Heart left ventricle (tissue), 16 donors: ENCODE measurements around the gene CCDC190. TPM values are rescaled to one million over a fixed set of nuclear protein-coding genes. Genes with fewer than 3 reads are reported as not detected.
"Not testable (repeated sequence)": the region's sequence is repeated elsewhere in the genome, so short reads cannot be mapped to it uniquely, and the experiment has no call there.

Experiments used
- ATAC-seq, 4 donors: fragments of 200-7000 bp; cut with Tn5 transposase; one replicate each; pipeline ENCODE4 v1.9.1; 2020 to 2022; ENCODE audit warnings: moderate library complexity in 4 of 4, mild to moderate bottlenecking in 3 of 4, moderate number of reproducible peaks in 1 of 4
- DNase-seq, 5 donors: peaks; one replicate each; pipeline ENCODE4 v3.0.0-alpha.2; 2020
- H3K27ac ChIP-seq, 12 donors: fragments of 200-600 bp; sonication (generic) in 4 of 12; one replicate each; pipeline versions ENCODE4 v1.5.0 to v1.8.0; 2016 to 2022; ENCODE audit warnings: mild to moderate bottlenecking in 2 of 12
- H3K27me3 ChIP-seq, 9 donors: fragments of 200-600 bp; sonication (generic) in 2 of 9; one replicate each; pipeline versions ENCODE4 v1.5.1 to v1.8.0; 2016 to 2022; ENCODE audit warnings: mild to moderate bottlenecking in 3 of 9
- H3K36me3 ChIP-seq, 9 donors: fragments of 200-600 bp; sonication (generic) in 2 of 9; one replicate each; pipeline versions ENCODE4 v1.5.0 to v1.8.0; 2018 to 2022; ENCODE audit warnings: mild to moderate bottlenecking in 2 of 9
- H3K4me1 ChIP-seq, 12 donors: fragments of 200-600 bp; sonication (generic) in 4 of 12; one replicate each; pipeline versions ENCODE4 v1.5.0 to v1.8.0; 2016 to 2022; ENCODE audit warnings: mild to moderate bottlenecking in 3 of 12
- H3K4me3 ChIP-seq, 12 donors: fragments of 200-600 bp; sonication (generic) in 4 of 12; one replicate each; pipeline versions ENCODE4 v1.5.0 to v1.8.0; 2017 to 2022; ENCODE audit warnings: mild to moderate bottlenecking in 9 of 12, moderate library complexity in 4 of 12
- H3K9me3 ChIP-seq, 12 donors: fragments of 200-600 bp; sonication (generic) in 4 of 12; one replicate each; pipeline versions ENCODE4 v1.5.0 to v1.8.0; 2016 to 2022; ENCODE audit warnings: mild to moderate bottlenecking in 1 of 12
- CTCF ChIP-seq, 12 donors: fragments of 200-600 bp; sonication (generic) in 4 of 12; IDR thresholded peaks; one replicate each; pipeline versions ENCODE4 v1.5.0 to v1.8.0; 2018 to 2022; ENCODE audit warnings: antibody characterized with exemption in 12 of 12, mild to moderate bottlenecking in 5 of 12
- POLR2A ChIP-seq, 2 donors: fragments of 450-650 bp; IDR thresholded peaks; one replicate each; pipeline ENCODE4 v1.6.1; 2017; ENCODE audit warnings: antibody characterized with exemption in 2 of 2, mild to moderate bottlenecking in 2 of 2, moderate library complexity in 2 of 2
- WGBS, 4 donors: extraction: QIAGEN DNeasy Blood & Tissue Kit in 2 of 4; methylation state at CpG; one replicate each; pipeline versions ENCODE4 v1.1.5 to v1.1.7; 2013 to 2018; 5-methylcytosine and 5-hydroxymethylcytosine counted together
- intact Hi-C, 10 donors: fragments of 100-400 bp; cut with DNase I; formaldehyde crosslinking; loops; one replicate each; pipeline versions ENCODE4 v1.11.1 to v1.14.2; 2022
- polyA plus RNA-seq, 2 donors: library from polyadenylated mRNA; stranded (reverse); fragments of 200-250 nt; gene quantifications; one replicate each; pipeline ENCODE4 v1.2.3, GENCODE V29; 2013
- total RNA-seq, 9 donors: library from RNA; depleted of rRNA in 2 of 9; stranded (reverse); fragments of >200 nt in 2 of 9; fragmentation: NEBNext Ultra II Directional in 3 of 9; extraction: Animal tissue kit (Norgen Biotek cat#: 25700) in 3 of 9; gene quantifications; one replicate each; pipeline versions ENCODE4 v1.1.0 to v1.2.4, GENCODE V29; 2016 to 2023
- donor health status: ischemic (EF 13 %, LVEDD 7.1; RV severe dilation, severe dysfunction).
- donor health status: healthy with polysubstance abuse.
- donor health status: DM: no; HTN: yes; CAD: no.
- donor health status: DM: no; HTN: no; CAD: no.
- donor health status: ischemic (EF 25% LVEDD 6.9; RV normal size, moderate dysfunction).
- donor health status: ischemic (EF 25% LVEDD 5.7; RV mildly dilated, moderate dysfunction).
- donor health status: healthy.
- donor health status: DM: yes; HTN: yes; CAD: no.
- donor health status: ischemic (EF 35%, LVEDD 5.7; RV mildly dilated, moderate dysfunction).
- donor health status: nonischemic (EF 11% LVEDD 7.7; RV severe dilation, severe dysfunction).
- donor health status: DM: yes; HTN: yes; CAD: no.
- donor health status: PGD.
- donor health status: ischemic (EF 29% LVEDD 5.4; RV normal size, mild dysfunction).
- donor health status: nonischemic (EF 23%, LVEDD 6.1; RV moderate dilation, normal function).

Gene CCDC190
- total and polyA plus RNA-seq, 11 donors = 0.06 to 1.2 (median 0.32) TPM; not detected in 3

GRCh38 chr1:162885265-162885664 is 24.3 kb upstream of the CCDC190 start:
- WGBS, 4 donors = 26 to 50% (median 31%) methylated on average over 3 of the region's 3 CpGs
- H3K36me3 ChIP-seq = no peaks in the 10 kb centered on the region
- no peak overlapping the region for H3K4me3 ChIP-seq
- ATAC-seq (no peak), DNase-seq (no peak)
- intact Hi-C loops = loop anchor here in 1 of 10 donors (10.0 kb wide), 1 partner anchor 180 kb away; the partner anchor contains the start of gene RGS4
- TF ChIP-seq POLR2A (IDR thresholded peaks at IDR 0.05) = no peak
- TF ChIP-seq CTCF (IDR thresholded peaks at IDR 0.05) = no peak
- peaks cover 0 to 6% (median 0%) of the 10 kb centered on the region in 12 donors for H3K4me1 ChIP-seq
- no peaks in the 10 kb centered on the region for H3K27me3 ChIP-seq
- no peaks in the 10 kb centered on the region for H3K9me3 ChIP-seq
- H3K27ac ChIP-seq = no peak overlapping the region

GRCh38 chr1:162884831-162885230 is 23.9 kb upstream of the CCDC190 start:
- 79 to 97% (median 92%) methylated on average over 1 of the region's 1 CpG for WGBS, 4 donors
- ATAC-seq (no peak), DNase-seq (no peak)
- Histone ChIP-seq H3K27ac (no peak overlapping the region), H3K4me1 (peaks cover 0 to 2% (median 0%) of the 10 kb centered on the region in 12 donors), H3K27me3 (no peaks in the 10 kb centered on the region), H3K4me3 (no peak overlapping the region), H3K9me3 (no peaks in the 10 kb centered on the region), H3K36me3 (no peaks in the 10 kb centered on the region)
- no peak for TF ChIP-seq CTCF (IDR thresholded peaks at IDR 0.05)
- no peak for TF ChIP-seq POLR2A (IDR thresholded peaks at IDR 0.05)
- intact Hi-C loops = loop anchor here in 1 of 10 donors (10.0 kb wide), 1 partner anchor 180 kb away; the partner anchor contains the start of gene RGS4

- no peak for ATAC-seq
Observed at GRCh38 chr1:162882248-162882674, 21.3 kb upstream of the CCDC190 start.

GRCh38 chr1:162881590-162881989 is 20.6 kb upstream of the CCDC190 start:
- ATAC-seq (peak in 1 of 4 donors; percentile 20), DNase-seq (no peak)

More at GRCh38 chr1:162882248-162882674, 21.3 kb upstream of the CCDC190 start:
- Histone ChIP-seq H3K9me3 (no peaks in the 10 kb centered on the region), H3K27me3 (no peaks in the 10 kb centered on the region), H3K4me3 (no peak overlapping the region), H3K36me3 (no peaks in the 10 kb centered on the region), H3K4me1 (no peaks in the 10 kb centered on the region), H3K27ac (no peak overlapping the region)
- TF ChIP-seq CTCF (IDR thresholded peaks at IDR 0.05) (no peak), POLR2A (IDR thresholded peaks at IDR 0.05) (no peak)
- intact Hi-C loops = loop anchor here in 1 of 10 donors (10.0 kb wide), 1 partner anchor 183 kb away; the partner anchor contains the start of gene RGS4
- WGBS, 4 donors = 53 to 74% (median 66%) methylated on average over 5 of the region's 5 CpGs
- DNase-seq = no peak

GRCh38 chr1:162880617-162881016 is 19.6 kb upstream of the CCDC190 start:
- intact Hi-C loops = loop anchor here in 1 of 10 donors (10.0 kb wide), 1 partner anchor 184 kb away; the partner anchor contains the start of gene RGS4
- not testable (repeated sequence) for ATAC-seq, H3K36me3 ChIP-seq, H3K27me3 ChIP-seq, DNase-seq, H3K27ac ChIP-seq, H3K4me3 ChIP-seq, H3K4me1 ChIP-seq, H3K9me3 ChIP-seq
- 95 to 100% (median 96%) methylated on average over 1 to 2 of the region's 2 CpGs for WGBS, 4 donors

More at GRCh38 chr1:162881590-162881989, 20.6 kb upstream of the CCDC190 start:
- no peak for TF ChIP-seq CTCF (IDR thresholded peaks at IDR 0.05)
- no peak for TF ChIP-seq POLR2A (IDR thresholded peaks at IDR 0.05)
- Histone ChIP-seq H3K27me3 (peaks cover 0 to under 1% (median 0%) of the 10 kb centered on the region in 9 donors), H3K36me3 (no peaks in the 10 kb centered on the region), H3K4me3 (no peak overlapping the region), H3K4me1 (no peaks in the 10 kb centered on the region), H3K9me3 (no peaks in the 10 kb centered on the region), H3K27ac (no peak overlapping the region)
- 84 to 92% (median 92%) methylated on average over 5 of the region's 5 CpGs for WGBS, 4 donors
- intact Hi-C loops = loop anchor here in 1 of 10 donors (10.0 kb wide), 1 partner anchor 183 kb away; the partner anchor contains the start of gene RGS4
